ENCODE results near the gene KLHDC7B.

DNA sequence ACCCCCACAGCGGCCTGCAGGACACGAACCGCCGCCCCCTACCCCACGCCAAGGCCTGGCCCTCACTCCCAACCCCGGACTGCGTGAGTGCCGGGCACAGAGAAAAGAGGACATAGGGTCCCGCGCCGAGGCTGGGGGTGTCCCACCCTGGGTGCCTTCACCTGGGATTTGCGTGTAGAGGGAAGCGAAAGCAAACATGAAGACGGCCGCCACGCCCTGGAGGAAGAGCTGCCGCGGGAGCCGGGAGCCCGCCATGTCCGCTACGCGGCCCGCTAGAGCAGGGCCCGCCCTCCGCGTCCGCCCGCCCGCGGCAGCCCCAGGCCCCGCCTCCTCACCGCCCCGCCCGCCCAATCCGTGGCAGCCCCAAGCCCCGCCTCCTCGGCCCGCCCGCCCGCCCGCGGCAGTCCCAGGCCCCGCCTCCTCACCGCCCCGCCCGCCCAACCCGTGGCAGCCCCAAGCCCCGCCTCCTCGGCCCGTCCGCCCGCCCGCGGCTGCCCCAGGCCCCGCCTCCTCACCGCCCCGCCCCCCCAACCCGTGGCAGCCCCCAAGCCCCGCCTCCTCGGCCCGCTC lies 38.2 kb upstream of the KLHDC7B start, which contains the start of gene LMF2:
- TF ChIP-seq POLR2AphosphoS5 (IDR thresholded peaks at IDR 0.05) (peak; percentile 58 to 72), POLR2A (IDR thresholded peaks at IDR 0.05; ENCODE audit: low read depth) (no peak)
- TF ChIP-seq, protein P1, sequence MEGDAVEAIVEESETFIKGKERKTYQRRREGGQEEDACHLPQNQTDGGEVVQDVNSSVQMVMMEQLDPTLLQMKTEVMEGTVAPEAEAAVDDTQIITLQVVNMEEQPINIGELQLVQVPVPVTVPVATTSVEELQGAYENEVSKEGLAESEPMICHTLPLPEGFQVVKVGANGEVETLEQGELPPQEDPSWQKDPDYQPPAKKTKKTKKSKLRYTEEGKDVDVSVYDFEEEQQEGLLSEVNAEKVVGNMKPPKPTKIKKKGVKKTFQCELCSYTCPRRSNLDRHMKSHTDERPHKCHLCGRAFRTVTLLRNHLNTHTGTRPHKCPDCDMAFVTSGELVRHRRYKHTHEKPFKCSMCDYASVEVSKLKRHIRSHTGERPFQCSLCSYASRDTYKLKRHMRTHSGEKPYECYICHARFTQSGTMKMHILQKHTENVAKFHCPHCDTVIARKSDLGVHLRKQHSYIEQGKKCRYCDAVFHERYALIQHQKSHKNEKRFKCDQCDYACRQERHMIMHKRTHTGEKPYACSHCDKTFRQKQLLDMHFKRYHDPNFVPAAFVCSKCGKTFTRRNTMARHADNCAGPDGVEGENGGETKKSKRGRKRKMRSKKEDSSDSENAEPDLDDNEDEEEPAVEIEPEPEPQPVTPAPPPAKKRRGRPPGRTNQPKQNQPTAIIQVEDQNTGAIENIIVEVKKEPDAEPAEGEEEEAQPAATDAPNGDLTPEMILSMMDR (IDR thresholded peaks at IDR 0.05) = no peak
